ENCODE measurements around the gene HPGDS. TPM values are rescaled to one million over a fixed set of nuclear protein-coding genes. Genes with fewer than 3 reads are reported as not detected.
A peak's percentile ranks its signal among the peaks of the same experiment; 100 is the strongest.

The HPGDS gene
- polyA plus RNA-seq, 1 donor (not counting 4 experiments of a cell fraction or from before 2014, with no cell fraction given): not detected

DNA sequence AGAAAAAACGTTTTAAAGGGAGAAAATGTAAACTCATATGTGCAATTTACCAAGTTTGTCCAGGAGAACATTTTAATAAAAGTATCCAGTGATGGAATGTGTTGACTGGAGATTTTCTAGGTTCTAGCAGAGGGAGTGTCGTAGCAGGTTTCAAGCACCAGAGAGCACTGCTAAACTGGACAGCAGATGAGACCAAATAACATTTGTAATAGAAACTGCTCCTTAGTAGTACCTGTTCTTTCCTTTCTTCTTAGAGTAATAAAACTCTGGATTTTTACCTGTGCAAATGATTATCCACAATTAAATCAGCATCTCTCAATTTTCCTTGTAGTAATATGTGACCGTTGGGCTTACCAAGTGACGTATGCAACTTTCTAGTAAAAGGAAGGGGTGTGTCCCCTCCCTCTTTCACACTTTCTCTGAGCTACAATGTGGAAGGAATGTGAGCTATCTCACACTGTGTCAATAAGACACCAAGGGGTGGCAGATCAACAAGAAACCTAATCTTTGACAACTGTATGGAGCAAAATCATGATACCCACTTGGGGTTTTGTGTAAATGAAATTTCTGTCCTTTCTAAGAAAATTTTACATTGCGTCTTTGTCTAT lies 9.5 kb downstream of the HPGDS start:
- H2AFZ ChIP-seq (ENCODE audit: control insufficient read depth, low read length): no peak overlapping the region

DNA sequence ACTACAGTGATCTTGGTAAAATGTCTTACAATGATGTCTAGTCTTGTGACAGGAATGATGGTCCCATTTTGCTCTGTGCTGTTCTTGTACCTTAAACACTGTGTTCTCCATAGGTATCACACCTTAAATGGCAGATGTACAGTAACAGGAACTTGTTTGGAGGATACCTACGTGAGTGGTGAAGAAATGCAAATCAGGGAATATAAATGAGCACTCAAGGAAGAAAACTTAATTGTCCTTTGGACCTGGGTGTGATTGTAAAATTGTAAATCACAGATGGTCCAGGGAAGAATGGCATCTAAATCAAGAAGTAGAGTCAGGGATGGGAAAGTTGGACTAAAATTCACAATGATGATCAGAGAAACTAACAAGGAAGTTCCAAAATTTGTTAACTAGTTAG lies 12.7 kb downstream of the HPGDS start:
- DNase-seq (ENCODE audit: low read depth, low spot score) (no peak), FAIRE-seq (no peak)
- H3K4me3 ChIP-seq (ENCODE audit: control insufficient read depth in 2 of 3, extremely low read depth in 1 of 3, insufficient read depth in 2 of 3, low read depth in 1 of 3, low read length in 3 of 3): no peak overlapping the region
- no peaks in the 10 kb centered on the region for H3K9me1 ChIP-seq (ENCODE audit: control insufficient read depth, extremely low read depth, insufficient read depth, low read length)
- no peak overlapping the region for H3K27ac ChIP-seq (ENCODE audit: control insufficient read depth, insufficient read depth, low read length)
- H3K27me3 ChIP-seq (ENCODE audit: control insufficient read depth, extremely low read depth, insufficient read depth, low read length): no peaks in the 10 kb centered on the region
- no peak overlapping the region for H2AFZ ChIP-seq (ENCODE audit: control insufficient read depth, low read length)
- H3K4me1 ChIP-seq (ENCODE audit: control insufficient read depth, extremely low read depth, insufficient read depth, low read length): no peaks in the 10 kb centered on the region
- no peak overlapping the region for H3K9ac ChIP-seq (ENCODE audit: control insufficient read depth, extremely low read depth, insufficient read depth, low read length)
- dilution Hi-C loops (cut with MboI; ENCODE audit: extremely low pct_ligation_motif_present, low sequenced_read_pairs): no loop called here
- no peaks in the 10 kb centered on the region for H3K9me3 ChIP-seq (ENCODE audit: control insufficient read depth, low read depth, low read length)
- no peaks in the 10 kb centered on the region for H3K79me2 ChIP-seq (ENCODE audit: control insufficient read depth, insufficient read depth, low read length)
- no peaks in the 10 kb centered on the region for H4K20me1 ChIP-seq (ENCODE audit: control insufficient read depth, extremely low read depth, insufficient read depth, low read length)
- H3K36me3 ChIP-seq (ENCODE audit: control insufficient read depth in 2 of 2, extremely low read depth in 1 of 2, insufficient read depth in 2 of 2, low read length in 2 of 2): no peaks in the 10 kb centered on the region
- TF ChIP-seq, protein P1, sequence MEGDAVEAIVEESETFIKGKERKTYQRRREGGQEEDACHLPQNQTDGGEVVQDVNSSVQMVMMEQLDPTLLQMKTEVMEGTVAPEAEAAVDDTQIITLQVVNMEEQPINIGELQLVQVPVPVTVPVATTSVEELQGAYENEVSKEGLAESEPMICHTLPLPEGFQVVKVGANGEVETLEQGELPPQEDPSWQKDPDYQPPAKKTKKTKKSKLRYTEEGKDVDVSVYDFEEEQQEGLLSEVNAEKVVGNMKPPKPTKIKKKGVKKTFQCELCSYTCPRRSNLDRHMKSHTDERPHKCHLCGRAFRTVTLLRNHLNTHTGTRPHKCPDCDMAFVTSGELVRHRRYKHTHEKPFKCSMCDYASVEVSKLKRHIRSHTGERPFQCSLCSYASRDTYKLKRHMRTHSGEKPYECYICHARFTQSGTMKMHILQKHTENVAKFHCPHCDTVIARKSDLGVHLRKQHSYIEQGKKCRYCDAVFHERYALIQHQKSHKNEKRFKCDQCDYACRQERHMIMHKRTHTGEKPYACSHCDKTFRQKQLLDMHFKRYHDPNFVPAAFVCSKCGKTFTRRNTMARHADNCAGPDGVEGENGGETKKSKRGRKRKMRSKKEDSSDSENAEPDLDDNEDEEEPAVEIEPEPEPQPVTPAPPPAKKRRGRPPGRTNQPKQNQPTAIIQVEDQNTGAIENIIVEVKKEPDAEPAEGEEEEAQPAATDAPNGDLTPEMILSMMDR (optimal IDR thresholded peaks at IDR 0.05 in 1 of 3, IDR thresholded peaks at IDR 0.05 in 1 of 3, conservative IDR thresholded peaks at IDR 0.05 in 1 of 3; ENCODE audit: extremely low read depth in 1 of 3, insufficient read depth in 2 of 3, low read length in 3 of 3): no peak
- TF ChIP-seq EZH2 (IDR thresholded peaks at IDR 0.05; ENCODE audit: low read length): no peak
- H3K4me2 ChIP-seq (ENCODE audit: control insufficient read depth, extremely low read depth, insufficient read depth, low read depth, low read length): no peak overlapping the region

More for the DNA sequence above, 9.5 kb downstream of the HPGDS start:
- H3K9me3 ChIP-seq (ENCODE audit: control insufficient read depth, low read depth, low read length): no peaks in the 10 kb centered on the region
- no peak overlapping the region for H3K9ac ChIP-seq (ENCODE audit: control insufficient read depth, extremely low read depth, insufficient read depth, low read length)
- FAIRE-seq (no peak), DNase-seq (ENCODE audit: low read depth, low spot score) (no peak)
- H3K4me2 ChIP-seq (ENCODE audit: control insufficient read depth, extremely low read depth, insufficient read depth, low read depth, low read length): no peak overlapping the region
- TF ChIP-seq, protein P1 (optimal IDR thresholded peaks at IDR 0.05 in 1 of 3, IDR thresholded peaks at IDR 0.05 in 1 of 3, conservative IDR thresholded peaks at IDR 0.05 in 1 of 3; ENCODE audit: extremely low read depth in 1 of 3, insufficient read depth in 2 of 3, low read length in 3 of 3): peak in 1 of 3 experiments; percentile 19
- no peak for TF ChIP-seq EZH2 (IDR thresholded peaks at IDR 0.05; ENCODE audit: low read length)
- no peaks in the 10 kb centered on the region for H3K4me1 ChIP-seq (ENCODE audit: control insufficient read depth, extremely low read depth, insufficient read depth, low read length)
- H3K79me2 ChIP-seq (ENCODE audit: control insufficient read depth, insufficient read depth, low read length): no peaks in the 10 kb centered on the region
- no peaks in the 10 kb centered on the region for H3K9me1 ChIP-seq (ENCODE audit: control insufficient read depth, extremely low read depth, insufficient read depth, low read length)
- H3K27me3 ChIP-seq (ENCODE audit: control insufficient read depth, extremely low read depth, insufficient read depth, low read length): no peaks in the 10 kb centered on the region
- H4K20me1 ChIP-seq (ENCODE audit: control insufficient read depth, extremely low read depth, insufficient read depth, low read length): no peaks in the 10 kb centered on the region
- H3K27ac ChIP-seq (ENCODE audit: control insufficient read depth, insufficient read depth, low read length): no peak overlapping the region
- H3K36me3 ChIP-seq (ENCODE audit: control insufficient read depth in 2 of 2, extremely low read depth in 1 of 2, insufficient read depth in 2 of 2, low read length in 2 of 2): no peaks in the 10 kb centered on the region
- dilution Hi-C loops (cut with MboI; ENCODE audit: extremely low pct_ligation_motif_present, low sequenced_read_pairs): no loop called here
- H3K4me3 ChIP-seq (ENCODE audit: control insufficient read depth in 2 of 3, extremely low read depth in 1 of 3, insufficient read depth in 2 of 3, low read depth in 1 of 3, low read length in 3 of 3): no peak overlapping the region

All from keratinocyte (primary cell).